Neuron (in vitro differentiated cells): Measurements from ENCODE around the gene C5orf58.

ENCODE experiments used
- H2AFZ ChIP-seq: one replicate; pipeline ENCODE4 v1.6.1; 2013; ENCODE audit warnings: low read depth, mild to moderate bottlenecking, inconsistent platforms, low read length, moderate library complexity
- H3K27me3 ChIP-seq: one replicate; pipeline ENCODE4 v1.6.1; 2013; ENCODE audit warnings: low read length; ENCODE audit not compliant: insufficient read depth
- H3K36me3 ChIP-seq: one replicate; pipeline ENCODE4 v1.6.1; 2013; ENCODE audit warnings: low read length; ENCODE audit not compliant: insufficient read depth
- H3K4me1 ChIP-seq: one replicate; pipeline ENCODE4 v1.6.1; 2013; ENCODE audit warnings: low read length; ENCODE audit not compliant: insufficient read depth
- H3K4me3 ChIP-seq: 2 replicates; pipeline ENCODE4 v1.5.1; 2013; ENCODE audit warnings: mild to moderate bottlenecking, low read length, moderate library complexity
- H3K9me3 ChIP-seq: one replicate; pipeline ENCODE4 v1.6.1; 2013; ENCODE audit warnings: low read length

C5orf58 gene

DNA sequence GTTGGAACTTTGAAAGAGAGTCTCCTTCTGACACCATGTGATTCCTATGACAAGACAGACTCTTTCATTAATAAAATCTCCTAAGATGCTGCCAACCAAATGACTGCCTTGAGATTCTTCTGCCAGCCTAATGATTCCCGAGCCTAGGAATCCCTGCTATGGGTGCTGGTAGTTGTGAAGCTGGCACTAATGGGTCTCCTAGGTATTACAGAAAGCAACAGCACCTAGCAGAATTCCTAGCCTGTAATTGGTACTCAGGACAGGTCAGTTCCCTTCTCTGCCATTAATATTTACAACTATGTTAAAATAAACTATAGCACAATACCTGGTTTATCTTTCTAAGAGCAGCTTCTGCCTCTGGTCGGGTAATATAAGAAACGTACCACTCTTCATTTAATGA lies 19.3 kb downstream of the C5orf58 start:
- no peaks in the 10 kb centered on the region for H3K4me1 ChIP-seq
- no peak overlapping the region for H2AFZ ChIP-seq
- no peaks in the 10 kb centered on the region for H3K36me3 ChIP-seq
- no peaks in the 10 kb centered on the region for H3K27me3 ChIP-seq
- H3K9me3 ChIP-seq, result no peaks in the 10 kb centered on the region
- no peak overlapping the region for H3K4me3 ChIP-seq

DNA sequence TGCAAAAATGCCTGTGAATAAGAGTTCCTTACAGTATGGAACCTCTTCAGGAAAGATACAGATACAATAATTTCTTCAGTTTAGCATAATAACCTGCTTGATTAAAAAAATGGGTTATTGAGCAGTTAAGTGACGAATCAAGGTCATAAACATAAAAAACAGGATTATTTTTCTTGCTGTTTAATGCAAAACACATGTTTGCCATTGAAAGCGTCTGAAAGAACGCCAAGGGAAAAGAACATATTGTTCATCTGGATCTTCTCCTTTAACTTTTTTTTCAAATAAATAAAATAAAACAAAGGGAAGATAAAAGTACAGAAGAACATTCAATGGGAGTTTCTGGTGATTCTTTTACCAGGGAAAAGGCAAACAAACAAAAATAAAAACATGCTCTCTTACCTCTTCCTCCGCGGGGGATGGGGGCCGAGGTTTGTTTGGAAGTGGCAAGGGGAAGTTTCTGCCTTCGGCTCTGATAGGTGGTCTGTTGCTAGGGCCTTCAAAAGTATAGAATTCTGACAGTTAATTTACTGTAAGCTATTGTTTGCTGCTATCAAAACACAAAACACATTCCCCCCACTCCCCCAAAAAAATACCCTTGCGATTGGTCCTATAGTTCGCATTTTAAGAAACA lies 20.1 kb downstream of the C5orf58 start:
- no peaks in the 10 kb centered on the region for H3K9me3 ChIP-seq
- no peaks in the 10 kb centered on the region for H3K4me1 ChIP-seq
- H2AFZ ChIP-seq, result no peak overlapping the region
- H3K27me3 ChIP-seq, result no peaks in the 10 kb centered on the region
- H3K36me3 ChIP-seq, result no peaks in the 10 kb centered on the region
- H3K4me3 ChIP-seq, result no peak overlapping the region

DNA sequence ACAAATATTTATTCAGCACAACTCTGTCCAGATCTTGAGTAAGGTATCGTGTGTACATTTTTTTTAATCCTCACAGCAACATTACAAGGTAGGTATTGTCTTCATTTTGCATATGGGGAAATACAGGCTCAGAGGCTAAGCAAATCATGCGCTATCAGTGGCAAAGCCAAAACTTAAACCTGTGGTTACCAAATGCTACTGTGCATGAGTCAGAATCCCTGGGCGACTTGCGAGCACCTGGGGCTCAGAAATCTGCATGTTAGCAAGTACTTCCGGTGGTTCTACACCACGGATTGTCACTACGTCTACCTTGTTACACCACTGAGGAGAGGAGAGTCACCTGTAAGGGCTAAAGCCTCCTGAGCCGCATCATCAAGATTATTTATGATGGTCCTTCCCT lies 21.3 kb downstream of the C5orf58 start:
- no peak overlapping the region for H2AFZ ChIP-seq
- H3K4me3 ChIP-seq, result no peak overlapping the region
- no peaks in the 10 kb centered on the region for H3K36me3 ChIP-seq
- no peaks in the 10 kb centered on the region for H3K4me1 ChIP-seq
- H3K9me3 ChIP-seq, result no peaks in the 10 kb centered on the region
- H3K27me3 ChIP-seq, result no peaks in the 10 kb centered on the region

DNA sequence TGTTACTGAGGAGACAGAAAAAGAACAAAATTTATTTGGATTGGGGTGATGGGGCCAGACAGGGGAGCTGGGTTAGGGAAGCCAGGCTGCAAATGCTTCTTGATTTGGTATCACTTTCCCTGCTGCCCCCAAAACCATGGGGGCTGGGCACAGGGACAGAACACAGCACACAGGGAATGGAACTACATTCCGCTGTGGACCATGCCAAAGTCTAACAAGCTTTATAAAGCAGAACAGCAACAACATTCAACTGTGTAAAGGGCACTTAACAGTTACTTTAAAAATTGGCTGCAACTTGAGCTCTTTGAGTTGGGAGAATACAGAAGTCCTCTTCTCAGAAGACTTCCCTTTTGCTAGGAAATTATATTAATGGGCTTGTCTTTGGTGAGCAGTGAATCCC lies 23.8 kb downstream of the C5orf58 start:
- H3K9me3 ChIP-seq, result no peaks in the 10 kb centered on the region
- H3K4me3 ChIP-seq, result no peak overlapping the region
- no peak overlapping the region for H2AFZ ChIP-seq
- H3K4me1 ChIP-seq, result no peaks in the 10 kb centered on the region
- no peaks in the 10 kb centered on the region for H3K27me3 ChIP-seq
- no peaks in the 10 kb centered on the region for H3K36me3 ChIP-seq

DNA sequence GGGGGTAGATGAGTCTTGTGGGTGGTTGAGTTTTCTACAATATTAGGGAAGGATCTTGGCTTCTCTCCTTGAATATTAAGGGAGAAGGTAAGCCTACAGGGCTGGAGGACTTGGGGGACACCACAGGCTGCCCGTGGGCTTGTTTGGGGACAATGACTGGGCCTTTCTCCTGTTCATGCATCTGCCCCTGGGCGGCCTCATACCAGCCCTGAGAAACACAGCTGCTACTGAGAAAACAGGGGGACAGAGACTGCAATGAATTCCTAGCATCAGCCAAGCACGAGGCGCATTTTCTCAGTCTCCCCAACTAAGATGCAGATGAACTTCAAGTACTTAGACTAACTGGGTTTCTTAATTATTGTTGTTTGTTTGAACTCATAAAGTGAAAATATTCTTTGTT lies 24.6 kb downstream of the C5orf58 start:
- H3K27me3 ChIP-seq, result no peaks in the 10 kb centered on the region
- no peaks in the 10 kb centered on the region for H3K36me3 ChIP-seq
- no peak overlapping the region for H3K4me3 ChIP-seq
- H3K9me3 ChIP-seq, result no peaks in the 10 kb centered on the region
- H2AFZ ChIP-seq, result no peak overlapping the region
- H3K4me1 ChIP-seq, result no peaks in the 10 kb centered on the region

DNA sequence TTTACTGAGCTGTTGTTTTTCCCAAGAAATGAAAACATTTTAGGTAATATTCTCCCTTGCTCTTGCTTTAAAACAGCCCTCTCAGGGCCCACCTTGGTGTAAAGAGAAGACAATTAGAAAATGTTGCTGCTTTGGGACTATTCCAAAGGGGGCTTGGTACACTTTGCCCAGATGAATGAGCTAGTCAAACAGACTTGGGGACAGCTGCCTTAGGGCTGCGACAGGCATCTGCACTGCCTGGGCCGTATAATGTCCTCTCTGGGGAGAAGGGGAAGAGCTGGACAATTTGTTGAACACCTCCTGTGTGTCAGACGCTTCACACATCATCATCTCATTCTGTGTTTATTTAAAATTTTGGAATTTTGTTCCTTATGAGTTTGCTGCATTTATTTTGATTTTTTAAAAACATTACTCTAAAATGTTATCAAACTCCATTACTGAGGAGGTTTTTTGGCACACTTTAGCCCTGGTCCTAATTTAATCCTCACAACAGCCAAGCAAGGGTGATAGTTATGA lies 28.8 kb downstream of the C5orf58 start:
- H2AFZ ChIP-seq, result no peak overlapping the region
- H3K4me3 ChIP-seq, result no peak overlapping the region
- H3K4me1 ChIP-seq, result no peaks in the 10 kb centered on the region
- H3K27me3 ChIP-seq, result no peaks in the 10 kb centered on the region
- no peaks in the 10 kb centered on the region for H3K36me3 ChIP-seq
- no peaks in the 10 kb centered on the region for H3K9me3 ChIP-seq

DNA sequence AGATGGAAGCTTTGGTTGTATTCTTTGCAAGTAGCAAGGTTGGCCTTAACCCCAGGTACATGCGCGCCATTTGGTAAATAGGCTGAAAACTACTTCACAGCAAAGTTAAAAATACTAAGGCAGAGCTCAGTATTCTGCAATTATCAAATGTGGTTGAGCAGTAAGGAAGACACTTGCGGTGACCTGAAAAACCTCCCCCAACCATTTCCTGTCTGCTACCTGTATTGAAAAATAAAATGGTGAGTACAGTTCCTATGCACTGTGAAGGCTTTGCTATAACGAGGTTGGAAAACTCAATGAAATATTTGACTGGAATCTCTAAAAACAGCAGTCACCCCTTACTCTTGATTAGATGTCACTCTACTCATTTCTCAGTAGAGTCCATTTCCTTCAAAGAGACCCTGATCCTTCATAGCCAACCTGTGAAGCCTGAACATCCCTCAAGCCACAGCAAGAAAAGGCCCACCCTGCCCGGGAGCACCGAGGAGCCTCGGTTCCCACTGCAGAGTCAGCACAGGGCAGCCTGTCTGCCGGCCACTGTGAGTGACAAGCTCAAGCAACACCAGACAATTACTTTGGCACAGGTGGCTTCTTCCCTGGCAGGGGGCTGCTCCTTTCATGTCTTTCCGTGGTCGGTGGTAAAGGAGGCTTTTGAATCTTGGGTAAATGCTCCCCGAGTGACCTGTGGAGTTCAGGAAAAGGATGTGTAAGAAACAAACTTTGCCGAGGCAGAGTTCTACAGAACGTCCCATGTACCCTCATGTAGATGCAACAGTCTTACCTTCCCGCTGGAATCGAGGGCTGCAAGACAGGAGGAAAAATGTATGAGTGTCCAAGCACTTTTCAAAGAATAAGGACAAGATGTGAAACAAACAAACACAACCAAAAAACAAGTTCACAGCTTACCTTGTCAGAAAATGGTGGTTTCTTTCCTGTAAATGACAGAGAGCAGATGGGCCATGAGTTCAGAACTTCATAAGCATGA lies 29.6 kb downstream of the C5orf58 start:
- Histone ChIP-seq H3K4me3 (no peak overlapping the region), H3K27me3 (no peaks in the 10 kb centered on the region), H3K4me1 (no peaks in the 10 kb centered on the region), H2AFZ (no peak overlapping the region), H3K36me3 (no peaks in the 10 kb centered on the region), H3K9me3 (no peaks in the 10 kb centered on the region)

DNA sequence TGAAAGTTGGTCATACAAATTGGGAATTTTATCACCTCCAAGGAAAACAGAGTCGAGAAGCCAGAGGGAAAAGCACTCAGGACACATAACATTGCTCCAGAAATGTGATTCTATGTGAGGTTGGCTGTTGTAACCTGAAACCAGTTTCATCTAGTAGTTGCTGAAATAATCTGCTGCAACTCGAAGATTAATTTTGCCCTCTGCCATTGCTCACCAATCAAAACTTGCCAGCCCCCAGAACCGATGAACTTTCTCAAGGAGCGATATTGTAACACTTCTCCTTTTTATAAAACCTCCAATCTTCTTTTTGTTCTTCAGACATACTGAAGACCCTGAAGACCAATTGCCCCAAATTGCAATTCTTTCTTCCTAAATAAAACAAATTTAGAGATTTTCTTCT lies 31.1 kb downstream of the C5orf58 start:
- H3K9me3 ChIP-seq, result no peaks in the 10 kb centered on the region
- no peaks in the 10 kb centered on the region for H3K4me1 ChIP-seq
- no peak overlapping the region for H3K4me3 ChIP-seq
- no peaks in the 10 kb centered on the region for H3K36me3 ChIP-seq
- H3K27me3 ChIP-seq, result no peaks in the 10 kb centered on the region
- no peak overlapping the region for H2AFZ ChIP-seq

DNA sequence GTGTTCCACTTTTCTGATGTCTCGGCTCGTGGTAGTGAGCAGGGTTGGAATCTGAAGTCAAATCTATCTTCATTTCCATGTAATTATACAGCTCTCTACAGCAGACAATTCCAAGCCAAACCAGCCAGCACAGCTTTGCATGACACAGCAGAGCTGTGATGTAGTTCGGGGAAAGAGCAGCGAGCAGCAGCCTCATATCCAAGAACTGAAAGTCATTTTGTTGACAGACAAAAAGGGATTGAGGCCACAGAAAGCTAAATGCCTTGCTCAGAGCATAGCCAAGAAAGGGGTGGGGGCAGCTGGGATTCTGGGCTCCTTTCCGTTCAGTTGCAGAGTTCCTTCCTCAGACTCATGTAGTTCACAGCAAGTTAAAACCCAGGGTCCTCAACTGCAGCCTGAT lies 32.7 kb downstream of the C5orf58 start:
- Histone ChIP-seq H3K36me3 (no peaks in the 10 kb centered on the region), H3K27me3 (no peaks in the 10 kb centered on the region), H2AFZ (no peak overlapping the region), H3K4me3 (no peak overlapping the region), H3K9me3 (no peaks in the 10 kb centered on the region), H3K4me1 (no peaks in the 10 kb centered on the region)

DNA sequence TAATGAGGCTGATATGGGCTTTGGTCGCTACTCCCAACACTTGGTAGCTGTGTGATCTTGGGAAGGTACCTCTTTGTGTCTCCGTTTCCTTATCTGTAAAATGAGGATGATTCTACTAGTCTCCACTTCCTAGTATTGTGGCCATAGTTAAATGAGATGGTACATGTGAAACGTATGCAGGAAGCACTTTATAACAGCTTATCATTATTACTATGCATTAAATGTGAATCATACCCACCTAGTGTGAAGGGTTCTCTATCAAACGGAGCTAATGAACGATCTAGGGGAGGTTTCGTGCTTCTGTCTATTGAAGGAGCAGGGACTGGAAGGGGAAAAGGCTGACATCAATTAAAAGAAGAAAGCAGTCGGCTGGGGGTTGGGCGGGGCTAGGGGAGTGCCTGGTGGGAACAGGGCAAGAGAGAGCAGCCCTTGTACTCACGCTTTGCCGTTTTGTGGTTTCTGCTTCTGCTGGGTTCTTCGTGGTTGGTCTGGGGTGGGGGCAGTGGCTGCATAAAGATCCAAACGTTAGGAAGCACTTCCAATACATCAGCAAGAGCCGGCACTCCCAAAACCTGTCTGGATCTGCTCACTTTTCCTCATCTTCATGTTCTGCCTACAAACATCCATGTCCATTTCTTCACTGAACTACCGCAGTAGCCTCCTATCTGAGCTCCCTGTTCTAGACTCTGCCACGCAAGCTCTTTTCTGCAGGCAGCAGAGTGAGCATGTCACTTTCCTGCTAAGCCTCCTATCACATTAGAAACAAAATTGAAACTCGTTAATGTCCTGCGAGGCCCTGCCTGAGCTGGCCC lies 34.0 kb downstream of the C5orf58 start:
- no peak overlapping the region for H3K4me3 ChIP-seq
- no peaks in the 10 kb centered on the region for H3K9me3 ChIP-seq
- H3K36me3 ChIP-seq, result no peaks in the 10 kb centered on the region
- H3K4me1 ChIP-seq, result no peaks in the 10 kb centered on the region
- H2AFZ ChIP-seq, result no peak overlapping the region
- no peaks in the 10 kb centered on the region for H3K27me3 ChIP-seq

DNA sequence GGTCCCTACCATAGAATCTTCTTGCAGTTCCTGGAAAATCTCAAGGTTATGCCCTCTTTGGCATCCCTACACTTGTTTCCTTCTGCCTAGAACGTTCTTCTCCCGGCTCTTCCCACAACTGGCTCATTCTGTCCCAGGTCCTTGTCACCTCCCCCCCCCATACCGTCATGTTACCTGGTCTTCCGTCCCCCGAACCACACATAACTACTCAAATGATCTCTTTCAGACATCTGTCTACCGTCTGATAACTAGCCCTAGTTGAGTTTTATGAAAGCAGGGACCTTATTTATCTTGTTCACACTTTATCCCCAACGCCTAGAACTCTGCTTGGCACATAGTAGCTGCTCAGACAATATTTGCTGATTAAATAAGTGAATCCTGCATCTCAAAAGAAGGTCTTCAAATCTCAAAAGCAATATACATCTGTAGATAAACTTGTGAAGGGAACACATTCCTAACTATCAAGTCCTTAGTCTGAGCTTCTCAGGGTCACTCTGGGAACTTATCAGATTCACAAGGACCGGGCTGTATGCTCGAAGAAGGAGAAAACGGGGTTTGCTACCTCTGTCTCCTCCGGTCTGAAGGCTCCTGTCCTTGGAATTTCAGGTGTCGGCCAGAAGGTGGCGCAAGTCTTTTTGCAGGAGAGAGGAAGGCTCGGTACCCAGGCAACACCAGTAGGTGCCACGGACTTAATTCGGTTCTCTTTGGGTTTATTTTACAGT lies 34.8 kb downstream of the C5orf58 start:
- H3K36me3 ChIP-seq, result no peaks in the 10 kb centered on the region
- H3K9me3 ChIP-seq, result no peaks in the 10 kb centered on the region
- no peak overlapping the region for H3K4me3 ChIP-seq
- H3K27me3 ChIP-seq, result no peaks in the 10 kb centered on the region
- H2AFZ ChIP-seq, result no peak overlapping the region
- no peaks in the 10 kb centered on the region for H3K4me1 ChIP-seq

DNA sequence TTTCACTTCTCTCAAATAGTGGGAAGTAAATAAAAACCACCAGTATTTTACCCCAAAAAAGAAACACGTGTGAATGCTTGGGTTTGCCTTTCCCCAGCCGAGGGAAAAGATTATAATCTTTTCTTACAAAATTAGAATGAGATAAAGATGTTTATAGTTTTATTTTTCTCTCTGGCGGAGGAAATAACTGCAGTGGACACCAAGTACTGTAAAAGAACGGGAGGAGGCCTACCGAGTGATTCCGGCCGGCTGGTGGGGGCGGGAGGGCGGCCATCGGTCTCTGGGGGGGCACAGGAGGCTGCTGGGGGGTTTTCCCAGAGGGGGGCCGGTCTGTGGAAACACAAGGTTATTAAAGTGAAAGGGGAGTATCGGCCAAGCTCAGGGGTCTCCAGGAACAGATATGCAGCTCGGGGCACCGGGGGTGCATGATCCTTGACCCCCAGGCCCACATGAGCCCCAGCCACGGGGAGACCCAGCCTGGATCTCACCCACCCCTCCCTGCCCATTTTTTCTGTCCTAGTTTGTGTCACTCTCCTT lies 35.4 kb downstream of the C5orf58 start:
- Histone ChIP-seq H2AFZ (no peak overlapping the region), H3K4me3 (no peak overlapping the region), H3K4me1 (no peaks in the 10 kb centered on the region), H3K36me3 (no peaks in the 10 kb centered on the region), H3K9me3 (no peaks in the 10 kb centered on the region), H3K27me3 (no peaks in the 10 kb centered on the region)
